NCI-H2029 (cell line): Measurements from ENCODE around the gene CEMP1.
A peak's percentile ranks its signal among the peaks of the same experiment; 100 is the strongest.

Experiments
- DNase-seq: peaks from one replicate; lab custom pipeline; 2025; lab: John Stamatoyannopoulos, UW

CEMP1 gene

GRCh38 chr16:2518823-2519710, 12.1 kb downstream of the CEMP1 start:
- DNase-seq: no peak

DNA sequence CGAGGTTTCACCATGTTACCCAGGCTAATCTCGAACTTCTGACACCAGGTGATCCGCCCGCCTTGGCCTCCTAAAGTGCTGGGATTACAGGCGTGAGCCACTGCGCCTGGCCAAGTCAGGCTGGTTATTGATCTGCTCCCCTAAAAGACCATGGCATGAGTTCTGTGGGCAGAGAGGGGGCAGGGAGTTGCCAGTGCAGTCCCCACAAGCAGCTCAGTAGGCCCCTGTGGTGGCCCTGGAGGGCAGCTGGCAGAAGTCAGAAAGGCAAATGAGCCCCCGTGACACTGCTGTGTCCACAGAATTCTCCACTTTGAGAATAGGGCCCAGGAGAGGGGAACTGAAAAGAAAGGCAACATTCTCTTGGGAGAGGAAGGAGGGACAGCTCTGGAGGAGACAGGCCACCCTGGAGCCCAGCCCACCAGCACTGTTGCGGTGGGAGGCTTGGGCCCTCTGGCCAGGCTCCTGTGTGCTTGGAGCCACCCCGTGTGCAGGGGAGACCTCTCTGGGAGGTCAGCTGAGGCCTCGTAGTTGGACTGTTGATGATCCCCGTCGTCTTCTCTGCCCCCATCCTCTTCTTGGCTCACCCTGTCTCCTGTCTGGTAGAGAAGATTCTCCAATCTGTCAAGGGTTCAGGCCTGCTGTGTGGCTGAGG, 13.1 kb downstream of the CEMP1 start:
- no peak for DNase-seq

DNA sequence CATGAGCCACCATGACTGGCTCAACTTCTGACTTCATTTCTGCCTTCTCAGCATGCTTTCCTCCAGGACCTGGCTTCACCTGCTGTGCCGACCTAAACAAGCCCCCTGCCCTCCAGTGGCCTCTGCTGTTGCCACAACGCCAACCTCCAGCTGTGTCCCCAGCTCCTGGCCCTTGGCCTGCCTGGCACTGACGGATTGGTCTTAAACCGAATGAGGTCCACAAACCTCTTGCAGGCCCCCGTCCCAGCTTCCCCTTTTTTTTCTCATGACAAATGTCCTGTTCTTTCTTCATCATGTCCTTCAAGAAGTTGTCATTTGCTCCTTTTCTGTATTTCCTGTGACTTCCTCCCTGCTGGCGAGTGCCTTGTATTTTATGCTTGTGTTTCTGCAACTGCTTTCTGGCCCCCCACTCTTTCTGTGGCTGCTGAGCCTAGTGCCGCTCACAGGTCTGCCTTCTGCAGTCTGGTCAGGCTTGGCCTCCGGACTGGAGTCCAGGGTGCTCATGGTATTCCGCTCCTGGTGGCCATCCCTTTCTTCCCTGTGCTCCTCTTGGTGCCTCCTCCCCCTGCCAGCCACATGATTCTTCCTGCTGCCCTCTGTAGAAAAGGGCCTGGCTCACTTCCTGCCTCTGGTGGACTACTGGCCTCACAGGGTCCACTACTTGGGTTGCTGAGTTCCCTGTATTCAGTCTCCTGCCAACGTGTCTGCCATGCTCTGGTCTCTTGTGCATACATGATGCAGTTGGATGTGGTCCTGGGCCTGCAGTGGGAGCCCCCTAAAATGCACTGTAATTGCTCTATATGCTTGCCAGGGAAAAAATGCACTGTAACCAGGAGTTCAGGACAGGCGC, 14.6 kb downstream of the CEMP1 start:
- no peak for DNase-seq

DNA sequence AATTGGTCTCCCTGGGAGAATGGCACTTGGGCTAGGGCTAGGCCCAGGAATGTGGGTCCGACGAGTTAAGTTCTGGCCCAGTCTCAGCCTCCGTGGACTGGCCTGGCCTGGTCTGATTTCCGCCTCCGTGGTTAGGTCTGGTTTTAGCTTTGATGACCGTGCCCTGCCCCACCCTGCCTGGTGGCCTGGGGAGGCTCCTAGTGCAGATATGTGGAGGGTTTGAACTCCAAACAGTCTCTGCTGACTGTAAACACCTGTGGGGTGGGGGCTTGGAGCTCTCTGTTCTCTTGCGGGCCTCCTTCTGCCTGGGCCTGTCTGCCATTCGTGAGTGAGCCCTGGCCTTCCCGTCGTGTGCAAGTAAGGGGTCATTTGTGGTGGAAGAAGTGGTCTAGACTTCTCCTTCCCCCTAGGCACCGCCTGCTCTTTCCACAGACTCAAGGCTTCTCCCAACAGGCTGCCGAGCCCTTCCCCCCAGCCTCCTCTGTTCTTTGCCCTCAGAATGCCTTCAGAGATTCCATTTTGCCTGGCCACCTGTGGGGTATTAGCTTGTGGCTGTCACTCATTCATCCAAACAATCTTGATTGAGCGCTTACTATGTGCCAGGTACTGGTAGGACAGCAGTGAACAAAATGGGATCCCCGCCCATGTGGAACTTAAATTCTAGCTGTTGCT, 15.9 kb downstream of the CEMP1 start:
- no peak for DNase-seq

GRCh38 chr16:2514333-2515179, 16.7 kb downstream of the CEMP1 start:
- DNase-seq: no peak

DNA sequence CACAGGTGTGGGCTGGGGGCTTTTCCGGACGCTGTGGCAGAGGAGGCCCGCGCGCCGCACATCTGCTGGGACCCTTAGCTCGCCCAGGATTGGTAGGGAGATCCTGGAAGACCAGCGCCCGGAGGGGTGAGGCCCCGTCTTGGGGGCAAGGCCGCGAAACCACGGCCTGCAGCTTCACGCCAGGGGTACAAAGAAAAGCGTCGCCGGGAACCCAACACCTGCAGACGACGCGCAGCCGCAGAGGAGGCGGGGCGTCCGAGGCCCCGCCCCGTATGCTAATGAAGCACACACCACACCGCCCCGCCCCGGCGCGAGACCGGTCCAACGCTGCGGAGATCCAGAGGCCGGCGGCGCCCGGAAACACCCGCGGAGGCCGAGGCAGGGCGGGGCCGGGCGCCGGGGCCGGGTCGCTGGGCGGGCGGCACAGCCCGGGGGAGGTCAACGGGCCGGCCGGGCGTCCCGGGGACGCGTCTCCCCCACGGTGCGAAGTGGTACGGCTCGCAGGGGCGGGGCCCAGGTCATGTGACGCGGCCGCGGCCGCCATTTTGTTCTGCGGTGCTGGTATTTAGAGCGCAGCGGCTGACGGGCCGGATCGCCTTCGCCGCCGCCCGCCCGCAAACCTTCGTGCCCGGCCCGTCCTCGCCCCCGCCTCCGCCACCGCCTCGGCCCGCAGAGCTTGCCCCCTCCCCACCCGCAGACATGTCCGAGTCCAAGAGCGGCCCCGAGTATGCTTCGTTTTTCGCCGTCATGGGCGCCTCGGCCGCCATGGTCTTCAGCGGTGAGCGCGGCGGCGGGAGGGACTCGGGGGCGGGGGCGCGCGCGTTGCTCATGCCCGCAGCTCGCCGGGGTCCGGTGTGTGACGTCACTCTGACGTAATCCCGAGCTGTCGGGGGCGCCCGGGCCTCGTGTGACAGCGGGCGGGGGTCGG, 17.5 kb downstream of the CEMP1 start, which contains the start of gene ATP6V0C:
Gene ATP6V0C (plus strand): TSS at position 548 of the 928 bp plus-strand sequence. CDS start 152 bp downstream, at position 700.
- peak; percentile 92 for DNase-seq

- no peak for DNase-seq
Measured at GRCh38 chr16:2512735-2513404, 18.3 kb downstream of the CEMP1 start.

GRCh38 chr16:2511996-2512734, 19.0 kb downstream of the CEMP1 start:
- DNase-seq: no peak

GRCh38 chr16:2511128-2511800, 19.9 kb downstream of the CEMP1 start:
- no peak for DNase-seq

- no peak for DNase-seq
Measured at GRCh38 chr16:2508722-2509400, 22.3 kb downstream of the CEMP1 start.

DNA sequence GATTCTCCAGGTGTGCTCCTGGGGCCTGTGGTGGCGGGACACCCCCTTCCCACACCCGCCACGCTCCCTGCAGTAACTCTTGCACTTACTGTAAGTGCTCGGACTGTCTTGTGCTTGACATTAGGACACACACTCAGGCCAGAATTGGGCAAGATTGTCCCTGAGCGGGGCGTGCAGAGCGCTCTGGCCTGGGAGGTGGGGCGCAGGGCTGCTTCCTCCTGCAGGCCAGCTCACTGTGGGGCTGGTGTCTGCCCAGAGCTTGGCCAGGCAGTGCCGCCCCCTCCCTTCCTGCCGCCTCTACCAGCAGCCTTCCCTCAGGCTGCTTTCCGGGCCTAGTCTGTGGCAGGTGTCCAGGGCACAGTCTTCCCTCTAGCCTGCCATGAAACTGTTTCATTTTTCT, 23.5 kb downstream of the CEMP1 start:
- no peak for DNase-seq

GRCh38 chr16:2507052-2507659, 24.1 kb downstream of the CEMP1 start:
- no peak for DNase-seq

GRCh38 chr16:2505695-2506094, 25.5 kb downstream of the CEMP1 start:
- DNase-seq: no peak

- DNase-seq: no peak
Measured at GRCh38 chr16:2501946-2502895, 29.0 kb downstream of the CEMP1 start.

- peak; percentile 43 for DNase-seq
Measured at GRCh38 chr16:2500918-2501750, 30.1 kb downstream of the CEMP1 start.
